Thyroid gland (tissue), 4 donors: ENCODE results near the gene EPS15. TPM values are rescaled to one million over a fixed set of nuclear protein-coding genes. Genes with fewer than 3 reads are reported as not detected.
"Not testable (repeated sequence)": the region's sequence is repeated elsewhere in the genome, so short reads cannot be mapped to it uniquely, and the experiment has no call there.

Experiments
- DNase-seq, 2 donors: peaks; one replicate each; pipeline ENCODE4 v3.0.0-alpha.2; 2019
- H3K27ac ChIP-seq, 3 donors: fragments of 200-600 bp; sonication (generic); 1 replicate in 2 of 3; 2 replicates in 1 of 3; pipeline ENCODE4 v1.5.1; 2016 to 2019; ENCODE audit warnings: mild to moderate bottlenecking in 1 of 3, moderate library complexity in 1 of 3
- H3K27me3 ChIP-seq: fragments of 200-600 bp; sonication (generic); one replicate; pipeline ENCODE4 v1.5.1; 2019
- H3K36me3 ChIP-seq, 2 donors: fragments of 200-600 bp; sonication (generic); one replicate each; pipeline ENCODE4 v1.5.1; 2016 to 2019
- H3K4me1 ChIP-seq, 2 donors: fragments of 200-600 bp; sonication (generic); one replicate each; pipeline ENCODE4 v1.5.1; 2017 to 2019
- H3K4me3 ChIP-seq, 3 donors: fragments of 200-600 bp; sonication (generic); replicated peaks in 1 of 3; 1 replicate in 2 of 3; 2 replicates in 1 of 3; pipeline ENCODE4 v1.5.1; 2016; ENCODE audit warnings: mild to moderate bottlenecking in 1 of 3
- H3K9me3 ChIP-seq: fragments of 200-600 bp; sonication (generic); one replicate; pipeline ENCODE4 v1.5.1; 2017
- CTCF ChIP-seq, 6 experiments: fragments of 200-600 bp in 3 of 6; fragments of 450-650 bp in 3 of 6; sonication (generic) in 3 of 6; IDR thresholded peaks; one replicate each; pipeline ENCODE4 v1.5.1; 2016 to 2019; ENCODE audit warnings: antibody characterized with exemption in 6 of 6, mild to moderate bottlenecking in 2 of 6, inconsistent platforms in 1 of 6, moderate library complexity in 1 of 6
- POLR2A ChIP-seq, 2 donors: fragments of 450-650 bp; IDR thresholded peaks; one replicate each; pipeline ENCODE4 v1.6.1; 2017; ENCODE audit warnings: antibody characterized with exemption in 2 of 2, mild to moderate bottlenecking in 2 of 2, moderate library complexity in 1 of 2
- WGBS, 2 donors: methylation state at CpG; one replicate each; pipeline ENCODE4 v1.1.5; 2017; 5-methylcytosine and 5-hydroxymethylcytosine counted together
- intact Hi-C: fragments of 100-400 bp; cut with DNase I; formaldehyde crosslinking; loops from one replicate; pipeline ENCODE4 v1.15.1; 2023
- total RNA-seq, 4 donors: library from RNA; depleted of rRNA; stranded (reverse); fragments of >200 nt; gene quantifications; one replicate each; pipeline ENCODE4 v1.2.3, GENCODE V29; 2016

Gene EPS15
- total RNA-seq, 4 donors from 2014 or later, result 88.0 to 128 (median 102) TPM

- Histone ChIP-seq H3K4me3 (no peak overlapping the region), H3K27me3 (no peaks in the 10 kb centered on the region), H3K9me3 (no peaks in the 10 kb centered on the region), H3K4me1 (peaks cover 5% of the 10 kb centered on the region in 2 donors), H3K27ac (no peak overlapping the region), H3K36me3 (peaks cover 0 to 4% of the 10 kb centered on the region in 2 donors)
- intact Hi-C loops, result no loop called here
- no peak for DNase-seq
- TF ChIP-seq CTCF (IDR thresholded peaks at IDR 0.05) (no peak), POLR2A (IDR thresholded peaks at IDR 0.05) (no peak)
Observed at GRCh38 chr1:51439053-51439452, 80.0 kb downstream of the EPS15 start.

GRCh38 chr1:51437391-51437790, 81.7 kb downstream of the EPS15 start:
- DNase-seq, H3K4me3 ChIP-seq, H3K27ac ChIP-seq, H3K36me3 ChIP-seq, H3K4me1 ChIP-seq, H3K27me3 ChIP-seq, intact Hi-C loops, H3K9me3 ChIP-seq: not testable (repeated sequence)
- WGBS, 2 donors, result 95 to 97% methylated on average over 6 of the region's 6 CpGs

- Histone ChIP-seq H3K27me3 (no peaks in the 10 kb centered on the region), H3K27ac (no peak overlapping the region), H3K9me3 (no peaks in the 10 kb centered on the region), H3K4me1 (peaks cover 0 to 9% of the 10 kb centered on the region in 2 donors), H3K4me3 (no peak overlapping the region), H3K36me3 (peaks cover 0 to 4% of the 10 kb centered on the region in 2 donors)
- no peak for TF ChIP-seq POLR2A (IDR thresholded peaks at IDR 0.05)
- TF ChIP-seq CTCF (IDR thresholded peaks at IDR 0.05), result no peak
- intact Hi-C loops, result no loop called here
- DNase-seq, result no peak
- WGBS, 2 donors, result 96% methylated on average over 5 of the region's 5 CpGs
Observed at GRCh38 chr1:51435878-51436277, 83.2 kb downstream of the EPS15 start.

GRCh38 chr1:51433972-51434510, 85.0 kb downstream of the EPS15 start:
- intact Hi-C loops, result no loop called here
- H3K4me1 ChIP-seq, result peaks cover 0 to 9% of the 10 kb centered on the region in 2 donors
- no peaks in the 10 kb centered on the region for H3K9me3 ChIP-seq
- H3K27me3 ChIP-seq, result no peaks in the 10 kb centered on the region
- H3K36me3 ChIP-seq, result peaks cover 0 to under 1% of the 10 kb centered on the region in 2 donors
- DNase-seq, result no peak
- H3K4me3 ChIP-seq, result no peak overlapping the region
- 74 to 76% methylated on average over 2 of the region's 2 CpGs for WGBS, 2 donors
- TF ChIP-seq POLR2A (IDR thresholded peaks at IDR 0.05), result no peak
- TF ChIP-seq CTCF (IDR thresholded peaks at IDR 0.05), result no peak
- peak overlapping the region; percentile 19 to 48 (median 38) for H3K27ac ChIP-seq

GRCh38 chr1:51433269-51433971, 85.6 kb downstream of the EPS15 start:
- Histone ChIP-seq H3K36me3 (peaks cover 0 to 4% of the 10 kb centered on the region in 2 donors), H3K4me1 (peaks cover 0 to 9% of the 10 kb centered on the region in 2 donors), H3K27me3 (no peaks in the 10 kb centered on the region), H3K9me3 (no peaks in the 10 kb centered on the region), H3K27ac (peak overlapping the region in 2 of 3 donors; percentile 38 to 48), H3K4me3 (no peak overlapping the region)
- intact Hi-C loops, result no loop called here
- 84 to 86% methylated on average over 4 of the region's 4 CpGs for WGBS, 2 donors
- DNase-seq, result no peak
- TF ChIP-seq CTCF (IDR thresholded peaks at IDR 0.05), result no peak
- TF ChIP-seq POLR2A (IDR thresholded peaks at IDR 0.05), result no peak
